GM21447 (cell line): ENCODE results near the gene RFX1.
"Not testable (repeated sequence)": the region's sequence is repeated elsewhere in the genome, so short reads cannot be mapped to it uniquely, and the experiment has no call there.

Experiments
- ATAC-seq: cut with Tn5 transposase; IDR thresholded peaks from one replicate; pipeline ENCODE4 v1.9.1; 2021; ENCODE audit not compliant: unreplicated experiment

Gene RFX1

DNA sequence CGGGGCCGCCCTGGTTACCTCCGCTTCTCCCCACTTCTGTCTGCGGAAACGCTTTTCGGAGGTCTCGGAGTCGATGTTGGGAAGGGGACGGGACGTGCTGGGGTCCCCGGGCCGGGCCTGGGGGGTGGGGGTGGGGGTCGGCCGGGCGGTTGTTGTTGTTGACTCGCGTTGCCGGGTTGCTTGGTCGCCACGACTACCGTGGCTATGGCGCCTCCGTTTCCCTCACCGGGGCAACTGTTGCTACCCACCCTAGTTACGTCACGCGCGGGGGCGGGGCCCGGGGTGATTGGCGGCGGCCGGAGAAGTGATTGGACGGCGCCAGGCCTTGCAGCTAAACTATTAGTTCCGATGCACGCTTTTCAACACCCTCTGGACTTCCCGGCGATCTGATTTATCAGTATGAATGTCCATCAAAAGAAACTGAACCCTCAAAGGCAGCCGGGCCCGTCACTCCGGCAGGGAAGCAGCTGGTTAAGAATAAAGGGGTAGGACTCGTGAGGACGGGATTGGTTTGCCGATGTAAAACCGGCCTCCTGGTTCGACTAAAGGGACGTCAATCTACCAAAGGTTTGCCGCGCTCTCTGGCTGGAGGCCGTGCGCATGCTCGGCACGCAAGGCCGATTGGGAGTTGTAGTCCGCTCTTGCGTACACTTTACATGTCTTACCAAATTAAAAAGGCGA is at the start of gene RFX1:
Gene RFX1 (minus strand): TSS at position 236 of the 681 bp plus-strand sequence. CDS start 12,477 bp downstream, outside the sequence.
- peak; percentile 76 for ATAC-seq

DNA sequence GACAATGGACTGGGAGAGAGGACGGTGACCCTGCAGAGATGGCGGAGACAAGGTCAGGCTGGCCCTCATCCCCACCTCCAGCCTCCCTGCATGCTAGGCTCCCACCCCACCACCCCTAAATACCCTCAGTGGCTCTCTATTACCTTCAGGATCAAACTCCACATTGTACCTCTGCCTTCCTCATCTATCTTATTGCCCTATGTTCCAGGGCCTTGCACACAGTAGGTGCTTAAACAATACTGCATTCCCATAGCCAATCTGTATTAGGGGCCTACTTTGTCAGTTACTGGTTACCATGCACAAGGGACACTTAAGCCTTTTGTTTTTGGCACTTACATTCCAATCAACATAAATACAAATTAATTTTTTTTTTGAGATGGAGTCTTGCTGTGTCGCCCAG is 49.3 kb upstream of the RFX1 start:
- no peak for ATAC-seq

DNA sequence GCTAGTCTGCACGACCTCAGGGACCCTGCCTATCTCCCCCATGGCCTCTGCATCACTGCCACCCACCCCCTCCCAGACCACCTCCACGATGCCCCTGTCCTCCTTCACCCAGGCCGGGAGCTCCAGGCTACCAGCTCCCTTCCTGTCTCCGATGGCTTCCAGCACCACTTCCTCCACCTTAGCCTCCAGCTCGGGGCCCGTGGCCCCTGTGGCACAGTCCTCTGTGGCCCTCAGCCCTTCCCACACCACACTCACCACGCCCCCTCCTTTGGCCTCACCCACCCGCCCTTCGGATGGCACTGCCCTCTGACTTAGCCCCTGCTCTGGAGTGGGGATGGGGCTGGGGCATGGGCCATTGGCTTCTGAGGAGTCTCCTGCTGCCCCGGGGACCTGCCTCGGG is 48.6 kb upstream of the RFX1 start:
- no peak for ATAC-seq

DNA sequence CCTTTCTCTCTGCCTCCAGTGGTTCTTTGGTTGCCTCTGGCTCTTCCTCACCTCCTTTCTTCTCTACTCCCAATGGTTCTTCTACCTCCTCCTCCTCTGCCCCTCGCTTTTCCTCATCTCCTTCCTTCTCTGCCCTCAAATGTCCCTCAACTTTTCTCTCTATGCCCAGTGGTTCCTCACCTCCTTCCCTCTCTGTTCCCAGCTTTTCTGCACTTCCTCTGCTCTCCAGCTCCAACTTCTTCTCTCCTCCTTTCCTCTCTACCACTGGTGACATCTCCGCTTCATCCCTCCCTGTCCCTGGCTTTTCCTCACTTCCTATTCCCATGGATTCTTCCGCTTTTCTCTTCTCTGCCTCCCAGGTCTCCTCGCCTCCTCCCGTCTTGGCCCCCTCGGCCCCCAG is 48.0 kb upstream of the RFX1 start:
- ATAC-seq = no peak

DNA sequence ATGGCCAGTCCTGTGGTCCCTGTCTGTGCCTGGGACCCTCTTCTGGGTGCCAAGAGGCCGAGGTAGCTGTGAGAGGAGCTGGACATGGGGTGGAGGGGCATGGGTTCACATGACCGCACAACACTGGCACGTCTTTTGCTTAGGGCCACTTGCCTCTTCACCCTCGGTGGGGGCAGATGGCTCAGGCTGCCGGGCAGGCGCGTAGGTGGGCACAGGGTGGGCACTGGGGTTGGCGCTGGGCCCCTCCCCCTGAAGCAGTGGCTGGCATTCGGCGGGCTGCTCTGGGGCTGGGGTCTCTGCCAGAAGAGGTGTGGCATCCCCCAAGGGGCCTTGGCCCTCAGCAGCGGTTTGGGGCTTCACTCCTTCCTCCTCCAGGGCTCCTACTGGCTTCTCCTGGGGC is 47.4 kb upstream of the RFX1 start:
- no peak for ATAC-seq

DNA sequence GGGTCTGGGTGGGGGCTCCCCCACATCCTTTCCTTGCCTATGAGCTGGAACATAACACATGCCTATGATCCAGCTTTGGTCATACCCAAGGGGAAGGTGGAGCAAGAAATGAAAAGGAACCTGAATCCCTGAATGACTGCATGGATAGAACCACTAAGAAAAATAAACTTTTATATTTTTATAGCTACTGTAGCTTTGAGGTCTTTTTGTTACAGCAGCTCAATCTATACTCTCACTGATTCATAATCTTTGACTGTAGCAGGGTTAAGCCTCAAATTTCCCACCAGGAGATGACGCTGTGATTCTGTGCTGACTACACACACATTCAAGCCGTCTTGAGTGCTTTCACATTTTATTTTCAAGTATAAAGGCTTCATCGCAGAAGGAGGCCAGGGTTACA is 46.9 kb upstream of the RFX1 start:
- ATAC-seq = no peak

DNA sequence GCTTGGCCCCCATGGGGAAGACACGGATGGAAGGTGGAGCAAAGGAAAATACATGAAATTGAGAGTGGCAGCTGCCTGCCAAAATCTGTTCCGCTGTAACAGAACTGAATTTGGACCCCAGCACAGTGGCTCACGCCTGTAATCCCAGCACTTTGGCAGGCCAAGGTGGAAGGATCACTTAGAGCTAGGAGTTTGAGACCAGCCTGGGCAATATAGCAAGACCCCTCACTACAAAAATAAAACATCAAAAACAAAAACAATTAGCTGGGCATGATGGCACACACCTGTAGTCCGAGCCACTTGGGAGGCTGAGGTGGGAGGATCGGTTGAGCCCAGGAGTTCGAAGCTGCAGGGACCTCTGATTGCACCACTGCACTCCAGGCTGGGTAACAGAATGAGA is 46.4 kb upstream of the RFX1 start:
- ATAC-seq = no peak

DNA sequence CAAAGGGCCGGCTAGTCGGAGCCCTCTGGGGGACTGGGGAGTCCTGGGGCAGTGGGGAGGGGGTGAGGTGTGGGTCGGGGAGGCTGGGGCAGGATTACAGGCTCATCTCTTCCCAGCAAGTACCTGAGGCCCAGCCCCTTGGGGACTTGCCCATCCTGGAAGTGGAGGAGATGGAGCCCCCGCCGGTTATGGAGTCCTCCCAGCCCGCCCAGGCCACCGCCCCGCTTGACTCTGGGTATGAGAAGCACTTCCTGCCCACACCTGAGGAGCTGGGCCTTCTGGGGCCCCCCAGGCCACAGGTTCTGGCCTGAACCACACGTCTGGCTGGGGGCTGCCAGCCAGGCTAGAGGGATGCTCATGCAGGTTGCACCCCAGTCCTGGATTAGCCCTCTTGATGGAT is 45.9 kb upstream of the RFX1 start:
- no peak for ATAC-seq

DNA sequence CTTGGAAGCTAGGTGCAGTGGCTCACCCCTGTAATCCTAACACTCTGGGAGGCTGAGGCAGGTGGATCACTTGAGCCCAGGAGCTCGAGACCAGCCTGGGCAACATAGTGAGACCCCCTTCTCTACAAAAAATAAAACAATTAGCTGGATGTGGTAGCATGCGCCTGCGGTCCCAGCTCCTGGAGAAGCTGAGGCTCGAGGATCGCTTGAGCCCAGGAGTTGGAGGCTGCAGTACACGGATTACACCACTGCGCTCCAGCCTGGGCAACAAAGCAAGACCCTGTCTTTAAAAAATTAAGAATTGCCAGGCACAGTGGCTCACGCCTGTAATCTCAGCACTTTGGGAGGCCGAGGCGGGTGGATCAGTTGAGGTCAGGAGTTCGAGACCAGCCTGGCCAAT is 44.8 kb upstream of the RFX1 start:
- not testable (repeated sequence) for ATAC-seq

DNA sequence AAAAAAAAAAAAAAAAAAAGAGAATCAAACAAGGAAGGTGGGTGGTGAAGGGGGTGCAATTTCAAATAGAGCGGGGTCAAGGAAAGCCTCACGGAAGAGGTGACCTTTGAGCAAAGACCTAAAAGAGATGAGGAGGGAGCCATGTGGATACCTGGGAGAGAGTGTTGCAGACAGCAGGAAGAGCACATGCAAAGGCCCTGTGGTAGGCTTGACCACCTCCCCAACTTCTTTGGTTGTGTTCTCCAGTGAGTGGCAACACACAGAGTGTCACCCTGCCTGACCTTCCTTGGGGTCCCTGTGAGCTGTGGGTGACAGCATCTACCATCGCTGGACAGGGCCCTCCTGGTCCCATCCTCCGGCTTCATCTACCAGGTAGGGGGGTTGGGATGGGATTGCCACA is 44.4 kb upstream of the RFX1 start:
- no peak for ATAC-seq

DNA sequence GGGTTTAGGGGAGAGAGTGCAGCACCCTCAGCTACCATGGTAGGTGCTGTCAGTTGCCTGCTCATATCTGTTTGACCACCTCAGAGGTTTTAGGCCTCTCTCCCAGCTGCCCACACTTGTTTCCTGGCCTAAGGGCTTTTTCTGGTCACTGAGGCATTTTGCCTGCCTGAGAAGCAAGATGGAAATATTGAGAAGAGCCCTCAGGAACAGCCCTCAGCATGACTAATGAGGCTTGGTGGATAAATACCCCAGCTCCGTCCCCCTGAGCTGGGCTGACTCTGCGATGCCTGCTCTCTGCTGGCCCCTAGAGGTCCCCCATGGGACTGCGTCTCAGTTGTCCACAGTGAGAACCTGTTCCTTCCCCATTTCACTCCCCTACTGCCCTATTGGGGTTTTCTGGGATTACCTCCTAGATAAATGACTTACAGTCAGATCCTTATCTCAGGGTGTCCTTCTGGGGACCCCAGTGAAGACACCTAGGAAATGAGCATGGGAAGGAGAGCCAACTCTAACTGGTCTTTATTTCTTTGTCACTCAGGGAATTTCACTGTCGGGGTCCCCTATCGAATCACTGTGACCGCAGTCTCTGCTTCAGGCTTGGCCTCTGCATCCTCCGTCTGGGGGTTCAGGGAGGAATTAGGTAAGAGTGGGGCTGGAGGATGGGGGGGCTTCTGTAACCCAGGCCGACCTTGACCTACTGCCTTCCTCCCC is 42.5 kb upstream of the RFX1 start:
- ATAC-seq = no peak

DNA sequence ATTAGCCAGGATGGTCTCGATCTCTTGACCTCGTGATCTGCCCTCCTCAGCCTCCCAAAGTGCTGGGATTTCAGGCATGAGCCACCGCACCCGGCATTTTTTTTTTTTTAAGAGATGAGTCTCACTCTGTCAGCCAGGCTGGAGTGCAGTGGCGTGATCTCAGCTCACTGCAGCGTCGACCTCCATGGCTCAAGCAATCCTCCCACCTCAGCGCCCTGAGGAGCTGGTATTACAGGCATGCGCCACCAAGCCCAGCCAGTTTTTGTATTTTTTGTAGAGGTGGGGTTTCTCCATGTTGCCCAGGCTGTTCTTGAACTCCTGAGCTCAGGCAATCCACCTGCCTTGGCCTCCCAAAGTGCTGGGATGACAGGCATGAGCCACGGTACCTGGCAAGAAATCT is 41.7 kb upstream of the RFX1 start:
- ATAC-seq = not testable (repeated sequence)

DNA sequence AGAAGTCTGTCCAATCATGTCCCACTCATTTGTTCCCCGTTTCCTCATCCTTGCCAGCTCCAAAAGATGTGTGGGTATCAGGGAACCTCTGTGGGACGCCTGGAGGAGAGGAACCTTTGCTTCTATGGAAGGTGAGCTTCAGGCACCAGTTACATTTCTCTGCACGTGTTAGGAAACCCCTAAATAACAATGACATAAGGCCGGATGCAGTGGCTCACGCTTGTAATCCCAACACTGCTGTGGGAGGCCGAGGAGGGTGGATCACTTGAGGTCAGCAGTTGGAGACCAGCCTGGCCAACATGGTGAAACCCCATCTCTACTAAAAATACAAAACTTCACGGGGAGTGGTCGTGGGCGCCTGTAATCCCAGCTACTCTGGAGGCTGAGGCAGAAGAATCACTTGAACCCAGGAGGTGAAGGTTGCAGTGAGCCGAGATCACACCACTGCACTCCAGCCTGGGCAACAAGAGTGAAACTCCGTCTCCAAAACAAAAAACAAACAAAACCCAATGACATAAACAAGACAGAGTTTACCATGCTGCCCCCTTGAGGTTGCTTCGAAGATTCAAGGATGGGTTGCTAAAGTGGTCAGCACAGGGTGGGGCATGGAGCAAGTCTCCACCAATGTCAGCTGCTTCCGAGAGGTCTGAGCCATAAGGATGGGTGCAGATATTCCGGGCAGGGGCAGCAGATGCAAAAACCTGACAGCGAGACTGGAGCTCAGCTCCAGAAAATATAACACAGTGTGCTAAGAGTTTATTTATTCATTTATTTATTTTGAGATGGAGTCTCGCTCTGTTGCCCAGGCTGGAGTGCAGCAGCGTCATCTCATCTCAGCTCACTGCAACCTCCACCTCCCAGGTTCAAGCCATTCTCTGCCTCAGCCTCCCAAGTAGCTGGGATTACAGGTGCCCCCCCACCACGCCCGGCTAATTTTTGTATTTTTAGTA is 36.8 kb upstream of the RFX1 start:
- not testable (repeated sequence) for ATAC-seq

DNA sequence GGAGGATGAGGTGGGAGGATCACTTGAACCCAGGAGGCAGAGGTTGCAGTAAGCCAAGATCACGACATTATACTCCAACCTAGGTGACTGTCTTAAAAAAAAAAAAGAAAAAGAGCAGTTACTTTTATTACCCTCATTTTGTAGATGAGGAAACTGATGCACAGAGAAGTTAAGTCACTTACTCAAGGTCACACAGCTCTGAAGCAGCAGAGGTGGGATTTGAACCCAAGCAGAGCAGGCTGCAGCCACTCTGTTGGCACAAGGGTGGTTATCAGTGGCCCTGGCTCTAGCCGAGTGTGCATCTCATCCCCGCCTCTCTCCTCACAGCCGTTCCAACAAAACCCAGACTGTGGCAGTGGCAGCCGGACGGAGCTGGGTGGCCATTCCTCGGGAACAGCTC is 33.1 kb upstream of the RFX1 start:
- ATAC-seq = no peak

DNA sequence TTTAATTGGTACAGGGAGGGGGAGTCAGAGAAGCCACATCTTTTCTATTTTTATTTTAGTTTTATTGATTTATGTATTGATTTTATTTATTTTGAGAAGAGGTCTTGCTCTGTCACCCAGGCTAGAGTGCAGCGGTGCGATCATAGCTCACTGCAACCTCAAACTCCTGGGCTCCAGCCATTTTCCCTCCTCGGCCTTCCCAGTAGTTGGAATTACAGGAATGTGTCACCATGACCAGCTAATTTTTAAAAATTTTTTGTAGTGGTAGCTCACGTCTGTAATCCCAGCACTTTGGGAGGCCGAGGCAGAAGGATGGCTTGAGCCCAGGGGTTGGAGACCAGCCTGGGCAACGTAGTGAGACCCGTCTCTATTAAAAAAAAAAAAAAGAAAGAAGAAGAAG is 29.6 kb upstream of the RFX1 start:
- ATAC-seq = no peak

DNA sequence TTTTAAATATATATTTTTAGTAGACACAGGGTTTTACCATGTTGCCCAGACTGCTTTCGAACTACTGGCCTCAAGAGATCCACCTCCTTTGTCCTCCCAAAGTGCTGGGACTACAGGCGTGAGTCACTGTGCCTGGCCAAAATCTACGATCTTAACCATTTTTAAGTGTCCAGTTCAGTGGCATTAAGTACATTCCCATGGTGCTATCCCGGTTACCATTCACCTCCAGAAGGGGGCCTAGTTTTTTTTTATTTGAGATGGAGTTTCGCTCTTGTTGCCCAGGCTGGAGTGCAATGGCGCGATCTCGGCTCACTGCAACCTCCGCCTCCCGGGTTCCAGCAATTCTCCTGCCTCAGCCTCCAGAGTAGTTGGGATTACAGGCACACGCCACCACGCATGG is 29.0 kb upstream of the RFX1 start:
- not testable (repeated sequence) for ATAC-seq

DNA sequence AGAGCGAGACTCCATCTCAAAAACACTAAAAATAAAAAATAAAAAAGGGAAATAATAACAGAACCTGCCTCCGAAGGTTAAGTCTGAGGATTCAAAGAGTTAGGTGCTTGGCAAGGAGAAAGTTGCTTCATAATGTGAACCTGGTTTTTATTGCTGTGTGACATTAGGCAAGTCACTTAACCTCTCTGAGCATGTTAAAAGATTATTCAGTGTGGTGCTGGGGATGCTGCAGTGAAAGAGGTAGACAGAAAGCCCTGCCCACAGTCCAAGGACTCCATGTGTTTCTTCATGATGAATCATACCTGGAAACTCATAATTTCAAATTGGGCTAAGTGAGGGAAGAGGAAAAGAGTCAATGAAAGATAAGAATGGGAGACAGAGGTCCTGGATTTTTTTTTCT is 27.8 kb upstream of the RFX1 start:
- no peak for ATAC-seq

DNA sequence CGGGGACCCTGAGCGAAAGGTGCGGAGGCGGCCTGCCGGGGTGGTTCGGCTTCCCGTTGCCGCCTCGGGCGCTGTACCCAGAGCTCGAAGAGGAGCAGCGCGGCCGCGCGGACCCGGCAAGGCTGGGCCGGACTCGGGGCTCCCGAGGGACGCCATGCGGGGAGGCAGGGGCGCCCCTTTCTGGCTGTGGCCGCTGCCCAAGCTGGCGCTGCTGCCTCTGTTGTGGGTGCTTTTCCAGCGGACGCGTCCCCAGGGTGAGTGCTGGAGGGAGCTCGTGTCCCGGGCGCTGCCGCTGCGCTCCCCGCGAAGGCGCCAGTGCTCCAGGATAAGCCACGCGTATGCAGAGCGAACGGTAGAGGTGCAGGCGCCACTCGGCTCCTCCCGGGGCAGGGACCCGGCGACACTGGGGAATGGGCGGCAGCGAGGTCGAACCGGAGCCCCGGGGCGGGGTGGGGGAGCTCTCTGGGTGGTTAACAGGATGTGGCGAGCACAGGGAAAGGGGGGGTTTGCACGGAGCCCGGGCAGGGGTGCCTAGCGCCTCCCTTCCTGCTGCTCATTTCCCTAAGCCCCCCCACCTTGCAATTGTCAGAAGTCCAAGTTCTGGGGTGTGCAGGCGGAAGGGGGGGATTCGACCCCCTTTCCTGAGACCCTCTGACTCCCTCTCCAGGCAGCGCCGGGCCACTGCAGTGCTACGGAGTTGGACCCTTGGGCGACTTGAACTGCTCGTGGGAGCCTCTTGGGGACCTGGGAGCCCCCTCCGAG is 25.8 kb upstream of the RFX1 start, which contains the start of gene IL27RA:
Gene IL27RA (plus strand): TSS at position 44 of the 762 bp plus-strand sequence. CDS start 111 bp downstream, at position 155.
- ATAC-seq = peak; percentile 51

DNA sequence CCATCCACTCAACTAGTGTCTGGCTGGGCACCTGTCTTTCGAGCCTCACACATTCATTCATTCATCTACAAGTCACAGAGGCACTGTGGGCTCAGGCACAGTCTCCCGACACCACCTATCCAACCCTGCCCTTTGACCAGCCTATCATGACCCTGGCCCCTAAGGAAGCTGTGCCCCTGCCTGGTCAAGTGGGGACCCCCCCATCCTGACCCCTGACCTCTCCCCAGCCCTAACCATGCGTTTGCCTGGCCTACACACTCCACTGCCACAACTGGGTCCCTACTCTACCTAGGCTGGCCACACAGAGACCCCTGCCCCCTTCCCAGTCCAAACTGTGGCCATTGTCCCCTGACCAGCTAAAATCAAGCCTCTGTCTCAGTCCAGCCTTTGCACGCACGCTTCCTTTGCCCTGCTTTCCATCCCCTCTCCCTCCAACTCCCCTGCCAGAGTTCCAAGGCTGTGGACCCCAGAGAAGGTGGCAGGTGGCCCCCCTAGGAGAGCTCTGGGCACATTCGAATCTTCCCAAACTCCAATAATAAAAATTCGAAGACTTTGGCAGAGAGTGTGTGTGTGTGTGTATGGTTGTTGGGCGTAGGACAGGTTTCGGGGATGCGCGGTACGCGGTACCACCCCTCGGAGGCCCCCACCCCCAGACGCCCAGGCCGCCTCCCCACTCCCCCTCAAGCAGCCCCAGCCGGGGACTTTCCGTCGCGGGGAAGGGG is 25.0 kb upstream of the RFX1 start:
- no peak for ATAC-seq

DNA sequence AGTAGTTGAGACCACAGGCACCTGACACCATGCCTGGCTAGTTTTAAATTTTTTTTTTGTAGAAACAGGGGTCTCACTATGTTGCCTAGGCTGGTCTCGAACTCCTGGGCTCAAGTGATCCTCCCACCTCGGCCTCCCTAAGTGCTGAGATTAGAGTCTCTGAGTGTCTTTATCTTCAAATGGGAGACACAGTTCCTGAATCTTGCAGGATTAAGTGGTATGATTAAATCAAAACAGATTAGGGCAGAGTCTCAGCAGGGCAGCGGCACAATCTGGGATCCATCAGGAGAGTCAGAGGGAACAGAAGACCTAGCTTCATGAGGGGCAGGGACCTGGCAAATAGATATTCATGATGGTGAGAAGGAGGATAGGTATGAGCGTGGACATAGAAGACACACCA is 22.8 kb upstream of the RFX1 start:
- ATAC-seq = no peak
